ENCODE results near the gene CFAP251.

DNA sequence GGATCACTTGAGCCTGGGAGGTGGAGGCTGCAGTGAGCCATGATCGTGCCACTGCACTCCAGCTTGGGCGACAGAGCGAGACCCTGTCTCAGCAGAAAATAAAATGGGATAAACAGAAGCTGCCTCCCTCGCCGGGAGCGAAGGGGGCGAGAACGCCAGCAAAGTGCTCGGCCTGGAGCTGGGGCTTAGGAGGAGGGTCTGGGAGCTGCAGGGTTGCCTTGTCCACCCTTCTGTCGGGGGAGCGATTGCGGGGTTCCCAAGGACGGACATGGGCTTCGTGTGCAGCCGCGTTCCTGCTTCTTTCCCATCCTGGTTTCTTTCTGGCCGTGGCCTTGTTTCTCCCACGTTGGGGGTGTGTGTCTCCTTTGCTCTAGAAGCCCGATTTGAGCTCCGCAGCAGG is 132.3 kb downstream of the CFAP251 start:
- TF ChIP-seq, protein P1, sequence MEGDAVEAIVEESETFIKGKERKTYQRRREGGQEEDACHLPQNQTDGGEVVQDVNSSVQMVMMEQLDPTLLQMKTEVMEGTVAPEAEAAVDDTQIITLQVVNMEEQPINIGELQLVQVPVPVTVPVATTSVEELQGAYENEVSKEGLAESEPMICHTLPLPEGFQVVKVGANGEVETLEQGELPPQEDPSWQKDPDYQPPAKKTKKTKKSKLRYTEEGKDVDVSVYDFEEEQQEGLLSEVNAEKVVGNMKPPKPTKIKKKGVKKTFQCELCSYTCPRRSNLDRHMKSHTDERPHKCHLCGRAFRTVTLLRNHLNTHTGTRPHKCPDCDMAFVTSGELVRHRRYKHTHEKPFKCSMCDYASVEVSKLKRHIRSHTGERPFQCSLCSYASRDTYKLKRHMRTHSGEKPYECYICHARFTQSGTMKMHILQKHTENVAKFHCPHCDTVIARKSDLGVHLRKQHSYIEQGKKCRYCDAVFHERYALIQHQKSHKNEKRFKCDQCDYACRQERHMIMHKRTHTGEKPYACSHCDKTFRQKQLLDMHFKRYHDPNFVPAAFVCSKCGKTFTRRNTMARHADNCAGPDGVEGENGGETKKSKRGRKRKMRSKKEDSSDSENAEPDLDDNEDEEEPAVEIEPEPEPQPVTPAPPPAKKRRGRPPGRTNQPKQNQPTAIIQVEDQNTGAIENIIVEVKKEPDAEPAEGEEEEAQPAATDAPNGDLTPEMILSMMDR (IDR thresholded peaks at IDR 0.05): no peak
- no peak for TF ChIP-seq POLR2A (IDR thresholded peaks at IDR 0.05)
